ELF-1 (cell line): ENCODE data around the gene NCK1.
"Not testable (repeated sequence)": the region's sequence is repeated elsewhere in the genome, so short reads cannot be mapped to it uniquely, and the experiment has no call there.

Source experiments
- DNase-seq: peaks from one replicate; pipeline ENCODE4 v3.0.0-alpha.2; 2016; ENCODE audit warnings: low read depth, low spot score

Gene NCK1

DNA sequence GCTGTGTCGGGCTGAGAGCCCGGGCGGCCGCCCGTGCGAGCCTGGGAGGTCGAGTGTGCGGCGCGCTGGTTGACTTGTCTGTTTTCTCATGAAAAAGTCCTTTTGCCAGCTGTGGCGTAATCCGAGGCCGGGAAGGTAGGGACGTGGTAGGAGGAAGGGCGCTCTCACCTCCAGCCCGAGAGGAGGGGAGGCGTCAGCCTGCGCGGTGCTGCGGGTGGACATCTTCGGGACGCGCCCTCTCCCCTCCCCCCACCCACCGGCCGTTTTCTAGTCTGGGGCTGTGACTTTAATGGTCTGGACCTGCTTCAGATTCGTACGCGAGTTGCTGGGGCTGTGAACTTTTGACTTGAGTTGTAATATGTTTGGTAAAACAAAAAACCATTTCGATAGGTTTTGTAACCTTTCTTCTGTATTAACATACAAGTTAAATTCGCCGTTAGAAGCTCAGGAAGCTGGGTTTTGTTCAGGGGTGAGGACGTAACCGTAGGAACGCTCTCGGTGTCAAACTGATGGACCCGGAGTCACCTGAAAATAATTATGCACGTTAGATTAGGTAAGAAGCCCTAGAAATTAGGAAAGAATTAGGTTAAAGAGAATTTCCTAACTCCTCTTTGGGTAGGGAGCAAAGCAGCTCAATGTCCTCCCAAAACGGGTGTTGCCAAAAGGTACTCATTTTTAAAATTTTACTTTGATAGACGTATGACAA lies 762 bp downstream of the NCK1 start:
- no peak for DNase-seq

DNA sequence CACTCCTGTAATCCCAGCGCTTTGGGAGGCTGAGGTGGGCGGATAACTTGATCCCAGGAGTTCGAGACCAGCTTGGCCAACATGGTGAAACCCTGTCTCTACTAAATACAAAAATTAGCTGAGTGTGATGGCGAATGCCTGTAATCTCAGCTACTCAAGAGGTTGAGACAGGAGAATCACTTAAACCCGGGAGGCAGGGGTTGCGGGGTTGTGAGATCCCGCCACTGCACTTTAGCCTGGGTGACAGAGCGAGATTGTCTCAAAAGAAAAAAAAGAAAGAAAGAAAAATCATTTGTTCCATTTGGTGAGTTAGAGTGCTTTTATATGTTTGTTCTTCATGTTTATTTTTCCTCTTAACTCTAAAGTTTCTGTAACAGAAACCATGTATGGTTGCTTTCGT lies 7.3 kb downstream of the NCK1 start:
- no peak for DNase-seq

DNA sequence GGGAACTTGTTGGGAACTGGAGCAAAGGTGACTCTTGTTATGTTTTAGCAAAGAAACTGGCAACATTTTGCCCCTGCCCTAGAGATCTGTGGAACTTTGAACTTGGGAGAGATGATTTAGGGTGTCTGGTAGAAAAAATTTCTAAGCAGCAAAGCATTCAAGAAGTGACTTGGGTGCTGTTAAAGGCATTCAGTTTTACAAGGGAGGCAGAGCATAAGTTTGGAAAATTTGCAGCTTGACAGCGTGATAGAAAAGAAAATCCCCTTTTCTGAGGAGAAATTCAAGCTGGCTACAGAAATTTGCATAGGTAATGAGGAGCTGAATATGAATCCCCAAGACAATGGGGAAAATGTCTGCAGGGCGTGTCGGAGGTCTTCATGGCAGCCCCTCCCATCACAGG lies 10.2 kb downstream of the NCK1 start:
- DNase-seq = not testable (repeated sequence)

DNA sequence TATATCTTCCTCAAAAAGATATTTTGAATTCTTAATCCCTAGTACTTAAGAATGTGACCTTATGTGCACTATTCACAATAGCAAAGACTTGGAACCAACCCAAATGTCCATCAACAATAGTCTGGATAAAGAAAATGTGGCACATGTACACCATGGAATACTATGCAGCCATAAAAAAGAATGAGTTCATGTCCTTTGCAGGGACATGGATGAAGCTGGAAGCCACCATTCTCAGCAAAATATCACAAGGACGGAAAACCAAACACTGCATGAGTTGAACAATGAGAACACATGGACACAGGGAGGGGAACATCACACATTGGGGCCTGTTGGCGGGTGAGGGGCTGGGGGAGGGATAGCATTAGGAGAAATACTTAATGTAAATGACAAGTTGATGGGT lies 17.5 kb downstream of the NCK1 start:
- not testable (repeated sequence) for DNase-seq

DNA sequence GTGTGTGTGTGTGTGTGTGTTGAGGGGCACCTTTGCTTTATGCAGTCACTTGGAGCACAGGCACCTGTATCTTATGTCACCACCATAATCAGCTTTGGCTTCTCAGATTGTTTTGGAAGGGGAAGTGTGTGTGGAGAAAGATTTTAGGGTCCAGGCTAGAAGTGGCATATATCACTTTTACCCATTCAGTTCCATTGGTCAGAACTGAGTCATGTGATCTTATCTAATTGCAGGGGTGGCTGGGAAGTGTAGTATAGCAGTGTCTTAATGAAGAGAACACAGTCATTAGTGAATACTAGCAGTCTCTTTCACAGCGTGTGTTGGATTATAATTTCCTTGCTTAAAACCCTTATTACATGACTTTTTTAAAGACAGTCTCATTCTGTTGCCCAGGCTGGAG lies 20.6 kb downstream of the NCK1 start:
- DNase-seq = no peak

DNA sequence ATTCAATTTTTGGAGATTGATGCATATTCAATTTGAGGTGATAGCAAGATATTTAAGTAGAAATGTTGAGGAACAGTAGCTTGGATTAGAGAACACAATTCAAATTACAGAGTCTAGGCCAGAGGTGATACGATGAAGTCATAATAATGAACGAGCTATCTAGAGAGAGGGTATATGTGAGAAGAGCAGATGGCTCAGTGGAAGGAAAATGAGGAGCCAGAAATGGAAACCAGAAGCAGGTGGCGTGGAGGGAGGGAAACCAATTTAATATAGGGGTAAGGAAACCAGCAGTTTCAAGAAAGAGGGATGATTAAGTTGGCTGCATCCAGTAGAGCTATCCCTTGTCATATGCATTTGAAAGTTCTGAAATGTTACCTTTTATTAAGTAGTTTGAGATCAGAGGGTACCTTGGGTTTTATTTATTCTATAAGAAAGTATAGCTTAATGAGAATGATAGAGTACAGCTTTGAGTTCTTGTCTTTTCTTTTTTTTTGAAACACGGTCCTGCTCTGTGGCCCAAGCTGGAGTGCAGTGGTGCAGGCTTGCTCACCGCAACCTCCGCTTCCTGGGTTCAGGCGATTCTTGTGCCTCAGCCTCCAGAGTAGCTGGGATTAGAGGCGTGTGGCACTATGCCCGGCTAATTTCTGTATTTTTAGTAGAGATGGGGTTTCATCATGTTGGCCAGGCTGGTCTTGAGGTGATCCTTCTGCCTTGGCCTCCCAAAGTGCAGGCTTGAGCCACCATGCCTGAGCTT lies 22.1 kb downstream of the NCK1 start:
- no peak for DNase-seq

DNA sequence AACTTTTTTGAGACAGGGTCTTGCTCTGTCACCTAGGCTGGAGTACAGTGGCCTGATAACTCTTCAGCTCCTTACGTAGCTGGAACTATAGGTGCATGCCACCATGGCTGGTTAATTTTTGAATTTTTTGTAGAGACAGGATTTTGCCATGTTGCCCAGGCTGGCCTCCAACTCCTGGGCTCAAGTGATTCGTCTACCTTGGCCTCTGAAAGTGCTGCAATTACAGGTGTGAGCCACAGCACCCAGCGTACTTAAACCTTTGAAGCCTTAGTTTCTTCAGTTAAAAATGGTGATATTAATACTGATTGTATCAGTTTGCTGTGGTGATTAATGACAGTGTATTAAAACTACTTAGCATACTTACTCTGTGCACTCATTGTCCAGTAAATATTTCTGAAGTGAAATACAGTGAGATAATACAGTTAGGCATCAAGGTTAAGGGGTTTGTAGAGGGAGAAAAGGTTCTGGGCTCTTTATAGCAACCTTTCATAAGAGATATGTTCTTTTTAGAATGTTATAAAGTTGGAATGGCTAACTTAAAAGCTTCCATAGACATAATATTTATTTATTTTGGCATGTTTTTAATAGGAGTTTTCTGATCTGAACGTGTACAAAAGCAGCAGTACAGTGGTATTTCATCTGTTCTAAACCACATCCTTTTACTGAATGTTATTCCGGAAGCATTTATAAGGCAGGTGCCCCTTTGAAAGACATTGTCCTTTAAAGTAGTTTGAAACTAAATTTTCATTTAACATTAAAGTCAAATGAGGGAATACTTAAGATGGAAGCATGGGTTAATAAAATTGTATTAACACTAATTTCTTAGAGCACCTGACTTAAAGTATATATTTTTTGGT lies 23.6 kb downstream of the NCK1 start:
- no peak for DNase-seq

DNA sequence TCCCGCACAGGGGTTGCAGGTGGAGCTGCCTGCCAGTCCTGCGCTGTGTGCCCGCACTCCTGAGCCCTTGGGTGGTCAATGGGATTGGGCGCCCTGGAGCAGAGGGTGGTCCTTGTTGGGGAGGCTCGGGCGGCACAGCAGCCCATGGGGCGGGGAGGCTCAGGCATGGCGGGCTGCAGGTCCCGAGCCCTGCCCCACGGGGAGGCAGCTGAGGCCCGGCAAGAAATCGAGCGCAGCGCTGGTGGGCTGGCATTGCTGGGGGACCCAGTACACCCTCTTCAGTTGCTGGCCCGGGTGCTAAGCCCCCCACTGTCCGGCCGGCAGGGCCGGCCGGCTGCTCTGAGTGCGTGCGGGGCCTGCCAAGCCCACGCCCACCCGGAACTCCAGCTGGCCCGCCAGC lies 27.9 kb downstream of the NCK1 start:
- no peak for DNase-seq

DNA sequence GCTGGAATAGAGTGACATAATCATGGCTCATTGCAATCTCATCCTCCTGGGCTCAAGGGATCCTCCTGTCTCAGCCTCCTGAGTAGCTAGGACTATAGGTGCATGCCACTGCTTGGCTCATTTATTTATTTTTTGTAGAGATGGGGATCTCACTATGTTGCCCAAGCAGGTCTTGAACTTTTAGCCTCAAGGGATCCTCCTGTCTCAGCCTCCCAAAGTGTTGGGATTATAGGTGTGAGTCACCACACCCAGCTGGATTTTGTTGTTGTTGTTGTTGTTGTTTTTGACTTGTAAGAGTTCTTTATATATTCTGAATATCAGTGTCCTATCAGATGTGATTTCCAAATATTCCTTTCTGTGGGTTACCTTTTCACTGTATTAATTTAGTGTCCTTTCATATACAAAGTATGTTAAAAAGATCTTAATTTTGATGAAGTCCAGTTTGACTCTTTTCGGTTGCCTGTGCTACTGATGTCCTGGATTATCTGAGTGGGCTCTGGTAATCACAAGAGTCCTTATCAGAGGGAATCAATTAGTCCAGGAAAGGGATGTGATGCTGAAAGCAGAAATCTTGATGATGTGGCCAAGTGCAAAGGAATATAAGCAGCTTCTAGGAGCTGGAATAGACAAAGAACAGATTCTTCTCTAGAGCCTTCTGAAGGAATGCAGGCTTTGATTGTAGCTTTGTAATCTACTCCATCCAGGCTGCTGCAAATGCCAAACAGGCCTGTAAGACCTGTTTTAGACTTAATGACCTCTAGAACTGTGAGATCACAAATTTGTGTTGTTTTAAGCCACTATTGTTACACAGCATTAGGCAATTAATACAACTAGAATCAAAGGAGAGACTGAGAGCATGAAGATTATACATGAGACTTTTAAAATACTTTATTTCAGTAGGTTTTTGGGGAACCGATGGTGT lies 30.2 kb downstream of the NCK1 start:
- DNase-seq = peak; percentile 39

DNA sequence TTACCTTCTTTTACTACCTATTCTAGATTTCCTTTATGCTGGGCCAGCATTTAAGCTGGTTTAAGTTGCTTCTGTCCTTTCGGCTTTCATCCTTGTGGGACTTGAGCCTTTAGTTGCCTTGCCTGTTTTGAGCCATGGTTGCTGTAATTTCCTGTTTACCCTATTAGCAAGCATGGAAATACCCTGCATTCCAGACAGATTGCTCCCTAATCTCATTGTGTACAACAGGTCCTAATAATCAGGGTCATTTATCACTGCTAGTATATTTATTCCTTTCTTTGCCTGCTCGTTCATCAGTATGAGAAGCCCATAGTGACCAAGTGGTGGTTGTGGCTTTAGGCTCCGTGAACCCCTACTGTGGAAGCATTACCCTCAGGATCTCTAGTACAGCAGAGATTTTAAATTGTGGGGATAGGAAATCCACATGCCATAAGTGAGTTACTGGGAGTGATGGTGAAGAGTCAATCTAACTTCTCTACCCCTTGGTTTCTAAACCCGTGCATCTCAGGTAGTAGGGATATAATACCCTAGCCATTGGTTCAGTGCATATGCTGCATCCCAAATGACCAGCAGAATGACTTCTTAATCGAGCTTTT lies 31.9 kb downstream of the NCK1 start:
- peak; percentile 45 for DNase-seq

DNA sequence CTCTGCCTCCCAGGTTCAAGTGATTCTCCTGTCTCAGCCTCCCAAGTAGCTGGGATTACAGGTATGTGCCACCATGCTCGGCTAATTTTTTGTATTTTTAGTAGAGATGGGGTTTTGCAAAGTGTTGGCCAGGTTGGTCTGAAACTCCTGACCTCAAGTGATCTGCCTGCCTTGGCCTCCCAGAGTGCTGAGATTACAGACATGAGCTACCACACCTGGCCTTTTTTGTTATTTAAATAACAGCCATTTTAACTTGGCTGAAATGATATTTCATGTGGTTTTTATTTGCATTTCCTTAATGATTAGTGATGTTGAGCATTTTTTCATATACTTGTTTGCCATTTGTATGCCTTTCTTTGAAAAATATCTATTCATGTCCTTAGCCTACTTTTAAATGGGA lies 35.2 kb downstream of the NCK1 start:
- not testable (repeated sequence) for DNase-seq

DNA sequence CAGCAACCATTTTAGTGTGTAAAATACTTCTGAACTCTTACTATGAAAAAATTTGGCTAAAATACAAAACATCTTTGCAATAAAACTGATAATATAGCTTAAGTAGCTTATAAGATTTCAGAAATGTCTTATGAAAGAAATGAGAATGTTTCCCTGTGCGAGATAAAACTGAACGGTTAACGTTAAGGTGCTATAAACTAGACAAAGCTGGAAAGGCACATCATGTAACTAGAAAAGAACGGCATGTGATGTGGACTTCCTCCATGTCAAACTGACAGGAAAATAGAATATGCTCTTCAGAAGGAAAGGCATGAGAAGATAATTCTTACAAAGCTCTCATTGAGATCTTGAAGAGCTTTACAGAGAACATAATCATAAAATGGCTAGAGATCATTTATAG lies 36.5 kb downstream of the NCK1 start:
- DNase-seq = no peak

DNA sequence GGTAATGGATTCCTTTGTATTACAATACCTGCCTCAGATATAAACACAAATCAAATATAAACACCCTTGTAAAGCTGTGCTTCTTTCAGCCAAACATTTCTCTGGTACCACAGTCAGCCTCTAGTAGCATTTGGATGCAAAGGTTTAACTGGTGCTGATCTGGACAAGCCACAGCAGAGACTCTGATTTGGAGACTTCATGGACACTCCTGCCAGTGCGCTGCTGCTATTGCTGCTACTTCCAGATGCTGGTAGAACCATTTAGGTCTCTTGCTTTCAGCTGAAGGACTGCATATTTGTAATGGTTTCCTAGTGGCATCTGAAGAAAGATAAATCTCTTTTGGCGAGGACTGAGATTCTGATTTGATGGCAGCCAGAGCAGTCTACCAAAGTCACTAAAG lies 36.9 kb downstream of the NCK1 start:
- no peak for DNase-seq

DNA sequence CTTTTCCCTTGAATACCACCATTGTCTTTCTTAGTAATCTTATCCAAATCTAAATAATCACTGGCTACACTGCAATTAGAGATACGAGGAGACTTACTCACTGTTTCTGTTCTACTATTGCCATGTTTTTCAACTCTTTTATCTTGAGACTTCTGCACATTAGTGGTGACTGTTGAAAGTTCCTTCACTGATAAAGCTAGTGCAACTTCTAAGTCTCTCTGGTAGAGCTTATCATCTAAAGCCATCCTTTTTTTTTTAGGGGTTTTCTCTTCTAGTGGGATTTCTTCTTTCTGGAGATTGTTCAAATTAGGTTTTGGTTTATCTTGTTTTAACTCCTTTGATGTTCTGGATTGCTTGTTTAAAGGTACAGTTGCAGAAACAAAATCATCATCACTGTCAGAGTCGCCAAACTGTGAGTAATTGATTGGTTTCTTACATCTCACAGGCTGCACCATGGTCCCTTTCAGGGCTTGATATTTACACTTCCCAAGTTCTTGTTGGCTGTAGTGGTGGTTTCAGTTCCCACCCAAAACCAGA lies 37.7 kb downstream of the NCK1 start:
- DNase-seq = peak; percentile 21

DNA sequence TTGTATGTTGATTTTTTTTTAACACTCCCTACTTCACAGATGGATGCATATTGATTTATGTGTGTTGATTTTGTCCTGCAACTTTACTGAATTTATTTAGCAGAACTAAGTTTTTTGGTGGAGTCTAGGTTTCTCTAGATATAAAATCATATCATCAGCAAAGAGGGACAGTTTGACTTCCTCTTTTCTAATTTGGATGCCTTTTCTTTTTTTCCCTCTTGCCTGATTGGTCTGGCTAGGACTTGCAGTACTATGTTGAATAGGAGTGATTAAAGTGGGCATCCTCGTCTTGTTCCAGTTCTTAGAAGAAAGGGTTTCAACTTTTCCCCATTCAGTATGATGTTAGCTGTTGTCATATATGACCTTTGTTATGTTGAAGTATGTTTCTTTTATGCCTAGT lies 38.7 kb downstream of the NCK1 start:
- DNase-seq = not testable (repeated sequence)

DNA sequence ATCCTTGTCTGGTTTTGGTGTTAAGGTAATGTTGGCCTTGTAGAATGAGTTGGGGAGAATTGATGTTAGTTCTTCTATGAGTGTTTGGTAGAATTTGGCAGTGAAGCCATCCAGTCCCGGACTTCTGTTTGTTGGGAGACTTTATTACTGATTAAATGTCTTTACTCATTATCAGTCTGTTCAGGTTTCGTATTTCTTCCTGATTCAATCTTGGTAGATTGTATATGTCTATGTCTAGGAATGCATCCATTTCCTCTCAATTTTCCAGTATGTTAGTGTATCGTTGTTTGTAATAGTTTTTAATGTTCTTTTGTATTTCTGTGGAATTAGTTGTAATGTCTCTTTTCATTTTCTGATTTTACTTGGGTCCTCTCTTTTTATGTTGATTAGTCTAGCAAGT lies 39.4 kb downstream of the NCK1 start:
- no peak for DNase-seq

DNA sequence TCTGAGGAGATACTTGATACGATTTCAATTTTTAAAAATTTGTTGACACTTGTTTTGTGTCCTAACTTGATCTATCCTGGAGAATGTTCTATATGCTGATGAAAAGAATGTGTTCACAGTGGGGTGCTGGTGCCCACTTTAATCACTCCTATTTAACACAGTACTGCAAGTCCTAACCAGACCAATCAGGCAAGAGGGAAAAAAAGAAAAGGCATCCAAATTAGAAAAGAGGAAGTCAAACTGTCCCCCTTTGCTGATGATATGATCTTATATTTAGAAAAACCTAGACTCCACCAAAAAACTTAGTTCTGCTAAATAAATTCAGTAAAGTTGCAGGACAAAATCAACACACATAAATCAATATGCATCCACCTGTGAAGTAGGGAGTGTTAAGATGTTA lies 40.5 kb downstream of the NCK1 start:
- not testable (repeated sequence) for DNase-seq

DNA sequence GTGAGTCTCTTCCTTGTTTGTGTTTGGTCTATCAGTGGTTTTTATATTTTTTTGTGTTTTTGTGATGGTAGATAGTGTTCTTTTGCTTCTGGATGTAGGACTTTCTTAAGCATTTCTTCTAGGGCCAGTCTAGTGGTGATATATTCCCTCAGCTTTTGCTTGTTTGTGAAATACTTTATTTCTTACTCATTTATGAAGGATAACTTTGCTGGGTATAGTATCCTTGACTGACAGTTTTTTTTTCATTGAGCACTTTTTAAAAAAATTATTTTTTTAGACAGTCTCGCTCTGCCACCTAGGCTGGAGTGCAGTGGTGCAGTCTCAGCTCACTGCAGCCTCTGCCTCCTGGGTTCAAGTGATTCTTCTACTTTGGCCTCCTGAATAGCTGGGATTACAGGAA lies 41.9 kb downstream of the NCK1 start:
- DNase-seq = no peak

DNA sequence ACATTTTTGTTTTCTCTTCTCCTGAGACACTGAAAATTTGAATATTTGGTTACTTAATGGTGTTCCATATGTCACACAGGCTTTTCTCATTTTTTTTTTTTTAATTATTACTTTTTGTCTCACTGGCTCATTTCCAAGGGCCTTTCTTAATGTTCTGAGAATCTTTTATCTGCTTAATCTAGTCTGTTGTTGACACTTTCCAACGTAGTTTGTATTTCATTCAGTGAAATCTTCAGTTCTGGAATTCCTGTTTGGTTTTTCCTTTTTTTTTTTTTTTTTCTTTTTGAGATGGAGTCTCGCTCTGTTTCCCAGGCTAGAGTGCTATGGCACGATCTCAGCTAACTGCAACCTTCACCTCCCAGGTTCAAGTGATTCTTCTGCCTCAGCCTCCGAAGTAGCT lies 42.7 kb downstream of the NCK1 start:
- no peak for DNase-seq

DNA sequence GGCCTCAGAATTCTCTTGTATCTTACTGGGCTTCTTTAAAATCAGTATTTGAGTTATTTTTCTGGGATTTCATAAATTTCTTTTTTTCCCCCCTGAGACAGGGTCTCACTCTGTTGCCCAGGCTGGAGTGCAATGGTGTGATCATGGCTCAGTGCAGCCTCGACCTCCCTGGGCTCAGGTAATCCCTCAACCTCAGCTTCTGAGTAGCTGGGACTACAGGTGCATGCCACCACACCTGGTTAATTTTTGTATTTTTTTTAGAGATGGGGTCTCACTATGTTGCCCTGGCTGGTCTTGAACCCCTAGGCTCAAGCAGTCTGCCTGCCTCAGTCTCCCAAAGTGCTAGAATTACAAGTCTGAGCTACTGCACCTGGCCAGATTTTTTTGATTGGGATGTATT lies 43.5 kb downstream of the NCK1 start:
- no peak for DNase-seq

DNA sequence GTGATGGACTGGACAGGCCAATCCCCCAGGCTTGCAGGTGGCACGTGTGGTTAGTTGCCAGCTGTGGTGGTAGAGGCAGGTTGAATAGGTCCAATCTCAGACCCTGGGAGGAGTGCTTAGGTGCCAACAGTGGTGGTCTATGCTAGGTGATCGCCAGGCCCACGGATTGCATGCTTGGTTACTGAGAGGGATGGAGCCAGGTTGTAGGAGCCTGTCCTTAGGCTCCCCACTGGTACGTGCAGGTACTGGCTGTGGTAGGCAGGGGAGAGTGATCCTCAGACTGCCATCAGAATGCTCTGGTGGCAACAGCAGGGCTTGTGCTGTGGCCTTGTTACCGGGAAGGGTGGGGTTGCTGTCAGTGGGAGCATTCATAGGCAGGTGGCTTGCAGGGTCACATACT lies 44.7 kb downstream of the NCK1 start:
- DNase-seq = no peak
